ENCODE data around the gene CFAP77. TPM values are rescaled to one million over a fixed set of nuclear protein-coding genes. Genes with fewer than 3 reads are reported as not detected.

CFAP77 gene
- total and polyA plus RNA-seq, 10 of the 15 experiments (the other 5 are each of a cell fraction or from before 2014, with no cell fraction given) = 0.33 TPM; not detected in 9

DNA sequence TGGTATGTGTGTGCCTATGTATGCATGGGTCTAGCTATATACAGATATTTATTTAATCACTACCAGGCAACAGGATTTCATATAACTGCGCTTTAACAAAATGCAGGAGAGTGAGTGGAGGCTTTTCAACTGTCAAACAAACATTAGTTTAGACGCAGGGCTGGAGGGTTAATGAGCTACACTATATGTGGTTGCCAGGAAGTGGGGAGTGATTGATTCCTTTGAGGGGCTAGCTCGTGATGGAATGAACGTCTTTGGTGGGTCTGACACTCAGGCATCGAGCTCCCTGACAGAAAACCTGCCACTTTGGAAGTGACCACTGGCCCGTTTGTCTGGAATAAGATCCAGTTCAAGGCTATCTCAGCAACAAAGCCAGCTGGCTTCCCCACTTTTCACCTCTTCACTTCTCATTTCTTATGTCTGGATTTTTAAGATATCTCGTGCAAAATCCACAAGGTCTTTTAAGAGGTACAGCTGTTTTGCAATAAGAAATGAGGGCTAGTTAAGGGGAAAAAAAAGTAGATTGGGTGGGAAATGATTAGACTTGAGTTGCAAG is 78.0 kb downstream of the CFAP77 start (continued):
- TF ChIP-seq TARDBP (IDR thresholded peaks at IDR 0.05; ENCODE audit: borderline replicate concordance) = no peak

DNA sequence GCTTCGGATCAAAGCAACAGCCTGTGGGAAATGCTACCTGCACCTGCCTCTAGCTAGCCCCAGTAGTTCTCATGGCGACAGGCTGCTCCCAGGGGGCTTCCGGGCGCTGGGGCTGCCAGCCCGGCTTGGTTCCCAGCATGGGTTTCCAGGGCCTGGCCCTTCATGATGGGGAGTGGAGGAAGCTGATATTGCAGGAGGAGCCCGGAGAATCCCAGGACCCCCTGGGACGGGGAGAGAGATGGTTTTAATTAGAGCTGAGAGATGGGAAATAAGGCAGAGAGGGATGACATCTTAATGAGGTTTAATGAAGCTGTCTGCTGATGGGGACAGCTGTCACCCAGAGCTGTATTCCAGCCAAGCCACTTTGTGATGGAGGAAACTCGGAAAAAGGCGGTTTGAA is 78.6 kb downstream of the CFAP77 start:
- Histone ChIP-seq H3K9me3 (replicated peaks; ENCODE audit: control insufficient read depth, insufficient read depth, low read length) (no peaks in the 10 kb centered on the region), H3K27ac (ENCODE audit: control insufficient read depth, insufficient read depth) (no peak overlapping the region), H3K9ac (ENCODE audit: control insufficient read depth, insufficient read depth, low read length) (no peak overlapping the region), H3K4me1 (ENCODE audit: control insufficient read depth, insufficient read depth, low read length) (no peaks in the 10 kb centered on the region), H4K20me1 (ENCODE audit: control insufficient read depth, insufficient read depth) (0 out of 2 replicates have a peak, but pooled peaks cover 3% of the 10 kb centered on the region), H3K4me2 (ENCODE audit: control insufficient read depth, insufficient read depth) (no peak overlapping the region), H3K27me3 (replicated peaks in 1 of 2; ENCODE audit: control insufficient read depth in 2 of 2, insufficient read depth in 2 of 2, low read length in 1 of 2) (peaks cover 4 to 9% of the 10 kb centered on the region in 2 experiments; a peak in 3 of 4 replicates), H3K36me3 (ENCODE audit: control insufficient read depth in 2 of 2, insufficient read depth in 2 of 2, low read length in 1 of 2) (no peaks in the 10 kb centered on the region), H2AFZ (ENCODE audit: control insufficient read depth, low read depth, low read length) (no peak overlapping the region), H3K79me2 (ENCODE audit: control insufficient read depth, insufficient read depth, low read length) (no peaks in the 10 kb centered on the region), H3K4me3 (no peak overlapping the region)
- in situ Hi-C loops (cut with MboI) (no loop called here), intact Hi-C loops (cut with micrococcal nuclease; ENCODE audit: unreplicated experiment) (no loop called here)
- POLR2A ChIA-PET = no interaction called here
- BruUV-seq (replicated peaks) = no TSS peak
- ATAC-seq (no peak), FAIRE-seq (no peak), DNase-seq (ENCODE audit: low read depth, low spot score) (no peak)
- TF ChIP-seq POLR2AphosphoS5 (IDR thresholded peaks at IDR 0.05; ENCODE audit: low read length) = no peak
- no peak for TF ChIP-seq YY1 (IDR thresholded peaks at IDR 0.05; ENCODE audit: low read depth, low read length)
- no peak for TF ChIP-seq MTA3 (IDR thresholded peaks at IDR 0.05; ENCODE audit: borderline replicate concordance, low read length)
- TF ChIP-seq, protein P1, sequence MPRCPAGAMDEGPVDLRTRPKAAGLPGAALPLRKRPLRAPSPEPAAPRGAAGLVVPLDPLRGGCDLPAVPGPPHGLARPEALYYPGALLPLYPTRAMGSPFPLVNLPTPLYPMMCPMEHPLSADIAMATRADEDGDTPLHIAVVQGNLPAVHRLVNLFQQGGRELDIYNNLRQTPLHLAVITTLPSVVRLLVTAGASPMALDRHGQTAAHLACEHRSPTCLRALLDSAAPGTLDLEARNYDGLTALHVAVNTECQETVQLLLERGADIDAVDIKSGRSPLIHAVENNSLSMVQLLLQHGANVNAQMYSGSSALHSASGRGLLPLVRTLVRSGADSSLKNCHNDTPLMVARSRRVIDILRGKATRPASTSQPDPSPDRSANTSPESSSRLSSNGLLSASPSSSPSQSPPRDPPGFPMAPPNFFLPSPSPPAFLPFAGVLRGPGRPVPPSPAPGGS (IDR thresholded peaks at IDR 0.05; ENCODE audit: borderline replicate concordance, insufficient read depth, low read depth, low read length, poor library complexity, severe bottlenecking) = no peak
- TF ChIP-seq HDGF (IDR thresholded peaks at IDR 0.05) = no peak
- no peak for TF ChIP-seq RB1 (IDR thresholded peaks at IDR 0.05; ENCODE audit: borderline replicate concordance)
- TF ChIP-seq NR2C1 (IDR thresholded peaks at IDR 0.05) = no peak
- TF ChIP-seq KDM1A (IDR thresholded peaks at IDR 0.05; ENCODE audit: borderline replicate concordance) = no peak
- TF ChIP-seq KLF5 (IDR thresholded peaks at IDR 0.05; ENCODE audit: partially characterized antibody) = no peak
- TF ChIP-seq YBX1 (IDR thresholded peaks at IDR 0.05) = no peak
- TF ChIP-seq CHD2 (IDR thresholded peaks at IDR 0.05; ENCODE audit: borderline replicate concordance, low read depth, low read length) = no peak
- TF ChIP-seq ETV6 (conservative IDR thresholded peaks at IDR 0.05 in 1 of 2, IDR thresholded peaks at IDR 0.05 in 1 of 2; ENCODE audit: borderline replicate concordance in 1 of 2, low read depth in 1 of 2) = no peak
- TF ChIP-seq SIN3A (IDR thresholded peaks at IDR 0.05; ENCODE audit: low read depth, low read length) = no peak
- RAD21 ChIA-PET (ENCODE audit: unreplicated experiment) = no interaction called here
- CTCF ChIA-PET = interaction anchor here (0.5 to 1.2 kb wide), 4 partner anchors 12 to 220 kb away, joined by 3 to 5 read pairs (median 4); no protein-coding TSS in a partner anchor
- WGBS (ENCODE audit: insufficient coverage, insufficient replicate concordance, low lambda C conversion rate, missing lambda C conversion rate) = 20% methylated on average over 9 of the region's 9 CpGs
- SMC1A ChIA-PET (ENCODE audit: uncharacterized antibody, unreplicated experiment) = interaction anchor here (0.9 to 1.9 kb wide), 4 partner anchors 10 to 318 kb away, joined by 3 to 4 read pairs (median 3); no protein-coding TSS in a partner anchor
